HG02759 (cell line): ENCODE results near the gene DCLK3.

ENCODE experiments used
- ATAC-seq: cut with Tn5 transposase; IDR thresholded peaks from one replicate; pipeline ENCODE4 v1.9.1; 2021; ENCODE audit warnings: mild to moderate bottlenecking, moderate library complexity; ENCODE audit not compliant: unreplicated experiment

Gene DCLK3

GRCh38 chr3:36763850-36764703 is at the start of gene DCLK3:
Gene DCLK3, minus strand, starts transcription at chr3:36764553. Its CDS starts 290 bp downstream, at chr3:36764263.
- ATAC-seq, result no peak

GRCh38 chr3:36813305-36813704 is 49.0 kb upstream of the DCLK3 start:
- ATAC-seq, result no peak

GRCh38 chr3:36812240-36812639 is 47.9 kb upstream of the DCLK3 start:
- ATAC-seq, result no peak

- no peak for ATAC-seq
These were observed 47.4 kb upstream of the DCLK3 start for GRCh38 chr3:36811768-36812167.

GRCh38 chr3:36804295-36805055 is 40.1 kb upstream of the DCLK3 start:
- no peak for ATAC-seq

- ATAC-seq, result no peak
These were observed 38.9 kb upstream of the DCLK3 start for GRCh38 chr3:36803091-36803791.

GRCh38 chr3:36800533-36801116 is 36.3 kb upstream of the DCLK3 start:
- no peak for ATAC-seq

GRCh38 chr3:36796881-36797280 is 32.5 kb upstream of the DCLK3 start:
- ATAC-seq, result no peak

GRCh38 chr3:36796161-36796560 is 31.8 kb upstream of the DCLK3 start:
- no peak for ATAC-seq

GRCh38 chr3:36795622-36796021 is 31.3 kb upstream of the DCLK3 start:
- no peak for ATAC-seq

- ATAC-seq, result peak; percentile 75
These were observed 28.0 kb upstream of the DCLK3 start for GRCh38 chr3:36792342-36792741.

- no peak for ATAC-seq
These were observed 26.4 kb upstream of the DCLK3 start for GRCh38 chr3:36790765-36791164.

- no peak for ATAC-seq
These were observed 22.9 kb upstream of the DCLK3 start for GRCh38 chr3:36786921-36787890.

GRCh38 chr3:36784138-36784635 is 19.8 kb upstream of the DCLK3 start:
- no peak for ATAC-seq

- peak; percentile 90 for ATAC-seq
These were observed 13.3 kb upstream of the DCLK3 start for GRCh38 chr3:36777424-36778218.

- no peak for ATAC-seq
These were observed 12.1 kb upstream of the DCLK3 start for GRCh38 chr3:36776436-36776835.

- ATAC-seq, result no peak
These were observed 9.7 kb upstream of the DCLK3 start for GRCh38 chr3:36774052-36774451.

- ATAC-seq, result no peak
These were observed 7.6 kb upstream of the DCLK3 start for GRCh38 chr3:36771931-36772330.

GRCh38 chr3:36769926-36770325 is 5.6 kb upstream of the DCLK3 start:
- ATAC-seq, result no peak
